AG04450 (cell line): Measurements from ENCODE around the gene STK38L. TPM values are rescaled to one million over a fixed set of nuclear protein-coding genes. Genes with fewer than 3 reads are reported as not detected.

Source experiments
- CTCF ChIA-PET: fragments of 300-600, 350-600 bp; formaldehyde crosslinking; extraction: SDS; loops from one replicate; lab custom pipeline; 2022; ENCODE audit warnings: antibody characterized with exemption, inconsistent platforms; lab: Charles Lee
- POLR2A ChIA-PET: fragments of 350-600 bp; formaldehyde crosslinking; extraction: SDS; loops from one replicate; lab custom pipeline; 2021; ENCODE audit warnings: antibody characterized with exemption, inconsistent platforms; lab: Yijun Ruan, JAX
- DNase-seq: peaks from one replicate; pipeline ENCODE4 v3.0.0-alpha.2; 2011; ENCODE audit warnings: low read depth, low spot score
- H3K27ac ChIP-seq: one replicate; pipeline ENCODE4 v1.5.1; 2012; ENCODE audit warnings: low read depth, low read length, control low read depth
- H3K27me3 ChIP-seq: one replicate; pipeline ENCODE4 v1.6.0; 2012; ENCODE audit warnings: low read length; ENCODE audit not compliant: control insufficient read depth, insufficient read depth
- H3K4me3 ChIP-seq: 2 replicates; pipeline ENCODE4 v1.5.1; 2011; ENCODE audit warnings: mild to moderate bottlenecking, low read depth, low read length, control low read depth
- H3K9me3 ChIP-seq: 2 replicates; pipeline ENCODE4 v1.5.1; 2012; ENCODE audit warnings: low read length; ENCODE audit not compliant: control insufficient read depth, insufficient read depth
- polyA plus RNA-seq: library from polyadenylated mRNA; depleted of rRNA; stranded (reverse); fragments of >200 nt; gene quantifications from 2 replicates; pipeline ENCODE4 v1.2.3, GENCODE V29; 2011
- TF ChIP-seq, protein P1 (sequence below): IDR thresholded peaks from 2 replicates; pipeline ENCODE4 v1.5.1; 2011; ENCODE audit warnings: low read depth, low read length, control low read depth, inconsistent platforms

STK38L gene
- polyA plus RNA-seq, 1 experiment = 18.4 TPM

DNA sequence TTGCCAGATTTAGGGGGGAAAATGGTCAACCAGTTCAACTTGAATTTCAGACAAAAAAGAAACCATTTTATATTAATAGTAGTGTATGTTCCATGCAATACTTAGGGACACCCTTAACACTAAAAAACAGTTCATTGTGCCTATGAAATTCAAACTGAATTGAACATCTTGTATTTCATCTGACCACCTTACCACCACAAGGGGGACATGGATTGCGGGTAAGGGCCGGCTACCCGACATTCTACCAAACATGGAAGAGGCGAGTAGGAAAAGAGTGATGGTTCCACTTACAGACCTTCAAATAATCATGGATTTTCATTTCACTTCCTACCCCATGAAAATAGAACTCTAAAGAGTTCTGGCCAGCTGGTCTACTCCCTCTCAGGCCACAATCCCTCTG, 10.3 kb upstream of the STK38L start:
- Histone ChIP-seq H3K27me3 (no peaks in the 10 kb centered on the region), H3K4me3 (no peak overlapping the region), H3K27ac (no peak overlapping the region), H3K9me3 (no peaks in the 10 kb centered on the region)
- ChIA-PET POLR2A (no interaction called here), CTCF (interaction anchor here (0.6 kb wide), 1 partner anchor 18 kb away, joined by 4 read pairs; no protein-coding TSS in a partner anchor)
- no peak for DNase-seq
- TF ChIP-seq, protein P1, sequence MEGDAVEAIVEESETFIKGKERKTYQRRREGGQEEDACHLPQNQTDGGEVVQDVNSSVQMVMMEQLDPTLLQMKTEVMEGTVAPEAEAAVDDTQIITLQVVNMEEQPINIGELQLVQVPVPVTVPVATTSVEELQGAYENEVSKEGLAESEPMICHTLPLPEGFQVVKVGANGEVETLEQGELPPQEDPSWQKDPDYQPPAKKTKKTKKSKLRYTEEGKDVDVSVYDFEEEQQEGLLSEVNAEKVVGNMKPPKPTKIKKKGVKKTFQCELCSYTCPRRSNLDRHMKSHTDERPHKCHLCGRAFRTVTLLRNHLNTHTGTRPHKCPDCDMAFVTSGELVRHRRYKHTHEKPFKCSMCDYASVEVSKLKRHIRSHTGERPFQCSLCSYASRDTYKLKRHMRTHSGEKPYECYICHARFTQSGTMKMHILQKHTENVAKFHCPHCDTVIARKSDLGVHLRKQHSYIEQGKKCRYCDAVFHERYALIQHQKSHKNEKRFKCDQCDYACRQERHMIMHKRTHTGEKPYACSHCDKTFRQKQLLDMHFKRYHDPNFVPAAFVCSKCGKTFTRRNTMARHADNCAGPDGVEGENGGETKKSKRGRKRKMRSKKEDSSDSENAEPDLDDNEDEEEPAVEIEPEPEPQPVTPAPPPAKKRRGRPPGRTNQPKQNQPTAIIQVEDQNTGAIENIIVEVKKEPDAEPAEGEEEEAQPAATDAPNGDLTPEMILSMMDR = peak; percentile 9; the same call in 1 of the 2 replicates

DNA sequence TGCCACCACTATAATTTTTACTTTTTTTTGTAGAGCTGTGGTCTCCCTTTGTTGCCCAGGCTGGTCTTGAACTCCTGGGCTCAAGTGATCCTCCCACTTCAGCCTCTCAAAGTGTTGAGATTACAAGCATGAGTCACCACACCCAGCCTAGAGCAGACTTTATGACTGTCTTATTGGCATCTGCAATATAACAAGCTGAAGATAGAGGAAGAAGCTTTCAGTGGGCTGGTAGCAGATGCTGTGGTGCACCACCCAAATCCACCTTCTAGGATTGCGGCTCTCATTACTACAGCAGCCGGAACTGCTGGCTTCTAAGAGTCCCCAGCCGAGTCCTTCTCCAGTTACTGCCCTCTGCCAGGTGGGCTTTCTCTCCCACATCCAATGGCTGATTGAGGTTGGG, 7.6 kb upstream of the STK38L start:
- POLR2A ChIA-PET = no interaction called here
- Histone ChIP-seq H3K27ac (no peak overlapping the region), H3K27me3 (no peaks in the 10 kb centered on the region), H3K4me3 (no peak overlapping the region), H3K9me3 (no peaks in the 10 kb centered on the region)
- CTCF ChIA-PET = no interaction called here
- TF ChIP-seq, protein P1 = no peak
- DNase-seq = no peak

DNA sequence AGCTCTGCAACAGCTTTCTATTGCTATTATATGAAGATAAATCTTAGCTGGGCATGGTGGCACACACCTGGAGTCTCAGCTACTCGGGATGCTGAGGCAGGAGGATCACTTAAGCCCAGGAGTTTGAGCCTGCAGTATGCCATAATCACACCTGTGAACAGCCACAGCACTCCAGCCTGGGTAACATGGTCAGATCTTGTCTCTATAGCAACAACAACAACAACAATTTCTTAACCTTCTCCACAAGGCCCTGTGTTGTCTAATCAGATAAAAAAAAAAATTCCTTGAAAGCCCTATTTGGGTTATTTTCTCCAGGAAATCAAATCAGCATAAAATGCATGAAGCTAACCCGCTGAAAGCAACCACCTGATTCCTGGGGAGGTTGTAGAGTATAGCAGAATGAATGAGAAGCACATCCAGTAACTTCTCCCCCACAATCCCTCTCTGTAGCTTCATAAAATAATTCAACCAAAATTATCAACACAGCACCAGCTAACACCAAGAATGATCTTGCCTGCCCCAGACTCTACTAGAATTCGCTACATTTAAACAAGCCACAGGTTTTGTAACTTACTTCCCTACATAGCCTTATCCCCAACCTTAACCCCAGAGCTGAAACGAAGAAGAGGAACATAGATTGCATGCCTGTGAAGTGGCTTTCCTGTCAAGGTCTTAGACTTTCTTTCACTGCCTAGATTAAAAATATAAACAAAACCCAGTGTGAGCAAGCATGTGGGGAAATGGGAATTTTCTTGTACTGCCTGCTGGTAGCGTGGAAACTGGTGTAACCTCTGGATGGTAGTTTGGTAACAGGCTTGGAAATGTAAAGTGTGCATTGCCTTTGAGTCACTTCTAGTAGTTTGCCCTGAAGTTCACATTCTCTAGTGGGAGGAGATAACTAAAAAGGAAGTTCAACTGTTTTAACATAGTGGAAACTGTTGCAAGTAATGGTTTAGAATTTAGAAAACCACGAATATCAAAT, 6.0 kb upstream of the STK38L start:
- no peak overlapping the region for H3K4me3 ChIP-seq
- POLR2A ChIA-PET = no interaction called here
- CTCF ChIA-PET = interaction anchor here (0.8 kb wide), 1 partner anchor 222 kb away, joined by 6 read pairs; no protein-coding TSS in a partner anchor
- TF ChIP-seq, protein P1 = no peak
- H3K27me3 ChIP-seq = no peaks in the 10 kb centered on the region
- DNase-seq = no peak
- no peak overlapping the region for H3K27ac ChIP-seq
- H3K9me3 ChIP-seq = no peaks in the 10 kb centered on the region

DNA sequence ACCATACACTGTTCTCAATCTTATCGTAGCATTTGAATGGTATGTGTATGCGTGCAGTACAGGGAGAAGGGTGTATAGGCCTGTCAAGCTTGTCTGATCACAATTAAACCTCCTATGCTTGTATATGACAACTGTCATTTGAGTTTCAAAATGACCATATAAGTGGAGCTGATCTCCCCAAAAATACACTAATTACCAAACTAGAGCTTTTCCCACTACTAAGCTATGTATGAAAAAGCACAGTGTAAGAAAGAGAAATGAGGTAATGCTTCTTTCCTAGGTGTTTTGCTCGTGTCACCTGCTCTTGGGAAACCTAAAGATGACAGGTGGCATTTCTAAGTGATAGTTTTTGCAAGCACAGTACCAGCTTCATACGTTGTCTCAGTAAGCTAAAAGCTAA, 1.1 kb upstream of the STK38L start:
- H3K27me3 ChIP-seq = no peaks in the 10 kb centered on the region
- H3K9me3 ChIP-seq = peaks cover 2% of the 10 kb centered on the region; the same call in 1 of the 2 replicates
- no peak overlapping the region for H3K27ac ChIP-seq
- POLR2A ChIA-PET = no interaction called here
- no peak for DNase-seq
- TF ChIP-seq, protein P1 = no peak
- H3K4me3 ChIP-seq = no peak overlapping the region
- CTCF ChIA-PET = interaction anchor here (1.2 kb wide), 1 partner anchor 102 kb away, joined by 4 read pairs; no protein-coding TSS in a partner anchor
